ENCODE data around the gene SUPT4H1.
A peak's percentile ranks its signal among the peaks of the same experiment; 100 is the strongest.

Gene SUPT4H1

GRCh38 chr17:58381124-58382035, 29.4 kb upstream of the SUPT4H1 start:
- FAIRE-seq: no peak

GRCh38 chr17:58380207-58381123, 28.5 kb upstream of the SUPT4H1 start:
- DNase-seq (ENCODE audit: low spot score) (no peak), FAIRE-seq (peak; percentile 92)

More at GRCh38 chr17:58381124-58382035, 29.4 kb upstream of the SUPT4H1 start:
- no peak for DNase-seq (ENCODE audit: low spot score)

- FAIRE-seq: no peak
- DNase-seq (ENCODE audit: low spot score): no peak
These were observed 27.5 kb upstream of the SUPT4H1 start for GRCh38 chr17:58379511-58379824.

GRCh38 chr17:58378733-58379510, 26.9 kb upstream of the SUPT4H1 start:
- no peak for DNase-seq (ENCODE audit: low spot score)
- FAIRE-seq: peak; percentile 5

GRCh38 chr17:58377661-58378060, 25.7 kb upstream of the SUPT4H1 start:
- FAIRE-seq: peak; percentile 87

GRCh38 chr17:58377093-58377601, 25.1 kb upstream of the SUPT4H1 start:
- FAIRE-seq (no peak), DNase-seq (ENCODE audit: low spot score) (no peak)

More at GRCh38 chr17:58377661-58378060, 25.7 kb upstream of the SUPT4H1 start:
- DNase-seq (ENCODE audit: low spot score): no peak

GRCh38 chr17:58376472-58377000, 24.5 kb upstream of the SUPT4H1 start:
- FAIRE-seq (peak; percentile 69), DNase-seq (ENCODE audit: low spot score) (no peak)

- DNase-seq (ENCODE audit: low spot score) (no peak), FAIRE-seq (no peak)
These were observed 23.8 kb upstream of the SUPT4H1 start for GRCh38 chr17:58375811-58376210.

GRCh38 chr17:58375256-58375655, 23.3 kb upstream of the SUPT4H1 start:
- FAIRE-seq (no peak), DNase-seq (ENCODE audit: low spot score) (no peak)

GRCh38 chr17:58373923-58374322, 21.9 kb upstream of the SUPT4H1 start:
- no peak for DNase-seq (ENCODE audit: low spot score)

GRCh38 chr17:58373003-58373402, 21.0 kb upstream of the SUPT4H1 start:
- no peak for DNase-seq (ENCODE audit: low spot score)

More at GRCh38 chr17:58373923-58374322, 21.9 kb upstream of the SUPT4H1 start:
- no peak for FAIRE-seq

GRCh38 chr17:58371300-58371950, 19.4 kb upstream of the SUPT4H1 start:
- no peak for FAIRE-seq
- no peak for DNase-seq (ENCODE audit: low spot score)

More at GRCh38 chr17:58373003-58373402, 21.0 kb upstream of the SUPT4H1 start:
- FAIRE-seq: no peak

GRCh38 chr17:58370716-58371115, 18.7 kb upstream of the SUPT4H1 start:
- DNase-seq (ENCODE audit: low spot score) (no peak), FAIRE-seq (no peak)

- no peak for DNase-seq (ENCODE audit: low spot score)
- no peak for FAIRE-seq
These were observed 18.3 kb upstream of the SUPT4H1 start for GRCh38 chr17:58370309-58370708.

GRCh38 chr17:58369214-58370031, 17.4 kb upstream of the SUPT4H1 start:
- FAIRE-seq: peak; percentile 84
- no peak for DNase-seq (ENCODE audit: low spot score)

- no peak for FAIRE-seq
- no peak for DNase-seq (ENCODE audit: low spot score)
These were observed 16.8 kb upstream of the SUPT4H1 start for GRCh38 chr17:58368860-58369213.

GRCh38 chr17:58367461-58367860, 15.5 kb upstream of the SUPT4H1 start:
- no peak for FAIRE-seq

GRCh38 chr17:58365980-58366595, 14.1 kb upstream of the SUPT4H1 start:
- DNase-seq (ENCODE audit: low spot score) (no peak), FAIRE-seq (peak; percentile 52)

More at GRCh38 chr17:58367461-58367860, 15.5 kb upstream of the SUPT4H1 start:
- DNase-seq (ENCODE audit: low spot score): no peak
